DOHH2 (cell line): ENCODE data around the gene P3H4.

Experiments
- H3F3A ChIP-seq: fragments of 200-600 bp; sonication (generic), shearing (Covaris generic); 2 replicates; pipeline ENCODE4 v1.6.0; 2016; ENCODE audit warnings: antibody characterized with exemption, mild to moderate bottlenecking; ENCODE audit not compliant: control insufficient read depth, insufficient read depth
- H3K27ac ChIP-seq: fragments of 200-600 bp; sonication (generic); 2 replicates; pipeline ENCODE4 v1.5.1; 2014; ENCODE audit warnings: low read depth, mild to moderate bottlenecking, low read length, moderate library complexity
- H3K27me3 ChIP-seq: fragments of 200-600 bp; sonication (generic); 2 replicates; pipeline ENCODE4 v1.6.1; 2014; ENCODE audit warnings: mild to moderate bottlenecking, low read length, mixed read lengths; ENCODE audit not compliant: control insufficient read depth
- H3K36me3 ChIP-seq: fragments of 200-600 bp; sonication (generic); 2 replicates; pipeline ENCODE4 v1.6.1; 2014; ENCODE audit warnings: mild to moderate bottlenecking, low read length, moderate library complexity, mixed read lengths; ENCODE audit not compliant: control insufficient read depth
- H3K4me1 ChIP-seq: fragments of 200-600 bp; sonication (generic); 2 replicates; pipeline ENCODE4 v1.6.1; 2014; ENCODE audit warnings: mild to moderate bottlenecking, low read length, mixed read lengths; ENCODE audit not compliant: control insufficient read depth
- H3K4me2 ChIP-seq: fragments of 200-600 bp; sonication (generic); 2 replicates; pipeline ENCODE4 v1.6.0; 2014; ENCODE audit warnings: mild to moderate bottlenecking, low read length, moderate library complexity
- H3K4me3 ChIP-seq: fragments of 200-600 bp; sonication (generic); 2 replicates; pipeline ENCODE4 v1.5.1; 2014; ENCODE audit warnings: mild to moderate bottlenecking, low read length, mixed read lengths
- H3K79me2 ChIP-seq: fragments of 200-600 bp; sonication (generic); 2 replicates; pipeline ENCODE4 v1.6.1; 2014; ENCODE audit warnings: mild to moderate bottlenecking, low read length, mixed read lengths; ENCODE audit not compliant: control insufficient read depth
- H3K9me2 ChIP-seq: fragments of 200-600 bp; sonication (generic); replicated peaks from 2 replicates; pipeline ENCODE4 v1.6.1; 2014; ENCODE audit warnings: mild to moderate bottlenecking, low read length, mixed read lengths; ENCODE audit not compliant: control insufficient read depth
- H3K9me3 ChIP-seq: fragments of 200-600 bp; sonication (generic); 2 replicates; pipeline ENCODE4 v1.6.1; 2014; ENCODE audit warnings: antibody characterized with exemption, low read length, mixed read lengths; ENCODE audit not compliant: control insufficient read depth, insufficient read depth
- H4K20me1 ChIP-seq: fragments of 200-600 bp; sonication (generic); 2 replicates; pipeline ENCODE4 v1.6.0; 2014; ENCODE audit warnings: low read depth, mild to moderate bottlenecking, antibody characterized with exemption, low read length, moderate library complexity; ENCODE audit not compliant: control insufficient read depth, insufficient read depth
- CTCF ChIP-seq: fragments of 200-600 bp; sonication (generic); IDR thresholded peaks from one replicate; pipeline ENCODE4 v1.5.1; 2014; ENCODE audit warnings: antibody characterized with exemption, mild to moderate bottlenecking, low read depth, low read length; ENCODE audit not compliant: poor library complexity, severe bottlenecking
- EZH2phosphoT487 ChIP-seq: fragments of 200-600 bp; sonication (generic); IDR thresholded peaks from 2 replicates; pipeline ENCODE4 v1.6.1; 2017; ENCODE audit warnings: borderline replicate concordance, mild to moderate bottlenecking, antibody characterized with exemption, low read length, moderate library complexity, mixed read lengths

Gene P3H4

GRCh38 chr17:41786227-41787020 is 25.3 kb downstream of the P3H4 start, which contains the start of gene JUP:
Gene JUP (minus strand): TSS chr17:41786711. CDS start chr17:41771854, 14,857 bp downstream.
- Histone ChIP-seq H3K9me2 (no peaks in the 10 kb centered on the region), H3K4me3 (peak within 1 kb of the TSS; percentile 62), H3K79me2 (no peaks in the 10 kb centered on the region), H3F3A (no peaks in the 10 kb centered on the region), H3K36me3 (no peaks in the 10 kb centered on the region), H3K27me3 (peaks cover 65% of the 10 kb centered on the region), H3K4me2 (peak within 1 kb of the TSS; percentile 61), H3K9me3 (no peaks in the 10 kb centered on the region), H3K27ac (no peak within 1 kb of the TSS), H4K20me1 (no peaks in the 10 kb centered on the region), H3K4me1 (peaks cover 25% of the 10 kb centered on the region)
- TF ChIP-seq CTCF (peak; percentile 62), EZH2phosphoT487 (no peak; the same call in 1 of the 2 replicates)

GRCh38 chr17:41785859-41786226 is 25.9 kb downstream of the P3H4 start:
- TF ChIP-seq CTCF (no peak), EZH2phosphoT487 (no peak)
- Histone ChIP-seq H3K9me2 (no peaks in the 10 kb centered on the region), H3K9me3 (no peaks in the 10 kb centered on the region), H3K79me2 (no peaks in the 10 kb centered on the region), H3K4me3 (peak overlapping the region; percentile 62), H4K20me1 (no peaks in the 10 kb centered on the region), H3K4me2 (peak overlapping the region; percentile 61), H3K36me3 (no peaks in the 10 kb centered on the region), H3K4me1 (peaks cover 25% of the 10 kb centered on the region), H3K27me3 (peaks cover 65% of the 10 kb centered on the region), H3F3A (no peaks in the 10 kb centered on the region), H3K27ac (no peak overlapping the region)

- Histone ChIP-seq H3K4me2 (peak overlapping the region; percentile 61), H3K4me3 (peak overlapping the region; percentile 62), H3K9me2 (no peaks in the 10 kb centered on the region), H3K79me2 (no peaks in the 10 kb centered on the region), H3K36me3 (no peaks in the 10 kb centered on the region), H3F3A (no peaks in the 10 kb centered on the region), H4K20me1 (no peaks in the 10 kb centered on the region), H3K27me3 (peaks cover 65% of the 10 kb centered on the region), H3K4me1 (peaks cover 25% of the 10 kb centered on the region), H3K27ac (no peak overlapping the region), H3K9me3 (no peaks in the 10 kb centered on the region)
- no peak for TF ChIP-seq EZH2phosphoT487
- no peak for TF ChIP-seq CTCF
These were observed 26.5 kb downstream of the P3H4 start for GRCh38 chr17:41785091-41785858.
